ENCODE data around the gene GCK. TPM values are rescaled to one million over a fixed set of nuclear protein-coding genes. Genes with fewer than 3 reads are reported as not detected.

The GCK gene
- total RNA-seq, 1 donor from 2014 or later, result 5.9 TPM

- no peak overlapping the region for H3K27ac Mint-ChIP-seq
- no peak for DNase-seq (ENCODE audit: low spot score, unreplicated experiment)
- peaks cover 14% of the 10 kb centered on the region for H3K9me3 Mint-ChIP-seq (ENCODE audit: low read depth)
- peaks cover 4% of the 10 kb centered on the region for H3K4me1 Mint-ChIP-seq (ENCODE audit: low read depth)
- H3K4me3 Mint-ChIP-seq (ENCODE audit: low read depth), result no peak overlapping the region
- H3K27me3 Mint-ChIP-seq, result no peaks in the 10 kb centered on the region
- peaks cover 4% of the 10 kb centered on the region for H3K36me3 Mint-ChIP-seq (ENCODE audit: insufficient read depth)
- no peak for TF ChIP-seq CTCF (IDR thresholded peaks at IDR 0.05; ENCODE audit: unreplicated experiment)
These were observed 21.3 kb downstream of the GCK start for GRCh38 chr7:44167920-44168319.

GRCh38 chr7:44163591-44163990 lies 25.6 kb downstream of the GCK start:
- no peak overlapping the region for H3K27ac Mint-ChIP-seq
- peaks cover 4% of the 10 kb centered on the region for H3K4me1 Mint-ChIP-seq (ENCODE audit: low read depth)
- no peaks in the 10 kb centered on the region for H3K36me3 Mint-ChIP-seq (ENCODE audit: insufficient read depth)

GRCh38 chr7:44162785-44163395 lies 26.3 kb downstream of the GCK start:
- no peaks in the 10 kb centered on the region for H3K27me3 Mint-ChIP-seq
- H3K9me3 Mint-ChIP-seq (ENCODE audit: low read depth), result peaks cover 5% of the 10 kb centered on the region
- no peak overlapping the region for H3K4me3 Mint-ChIP-seq (ENCODE audit: low read depth)
- H3K36me3 Mint-ChIP-seq (ENCODE audit: insufficient read depth), result no peaks in the 10 kb centered on the region
- DNase-seq (ENCODE audit: low spot score, unreplicated experiment), result no peak
- no peak for TF ChIP-seq CTCF (IDR thresholded peaks at IDR 0.05; ENCODE audit: unreplicated experiment)
- H3K27ac Mint-ChIP-seq, result no peak overlapping the region
- peaks cover 4% of the 10 kb centered on the region for H3K4me1 Mint-ChIP-seq (ENCODE audit: low read depth)

More at GRCh38 chr7:44163591-44163990, 25.6 kb downstream of the GCK start:
- H3K4me3 Mint-ChIP-seq (ENCODE audit: low read depth), result no peak overlapping the region
- no peak for TF ChIP-seq CTCF (IDR thresholded peaks at IDR 0.05; ENCODE audit: unreplicated experiment)
- no peaks in the 10 kb centered on the region for H3K27me3 Mint-ChIP-seq
- DNase-seq (ENCODE audit: low spot score, unreplicated experiment), result no peak
- peaks cover 5% of the 10 kb centered on the region for H3K9me3 Mint-ChIP-seq (ENCODE audit: low read depth)

- TF ChIP-seq CTCF (IDR thresholded peaks at IDR 0.05; ENCODE audit: unreplicated experiment), result no peak
- no peak overlapping the region for H3K27ac Mint-ChIP-seq
- H3K4me1 Mint-ChIP-seq (ENCODE audit: low read depth), result peaks cover under 1% of the 10 kb centered on the region
- DNase-seq (ENCODE audit: low spot score, unreplicated experiment), result no peak
- H3K36me3 Mint-ChIP-seq (ENCODE audit: insufficient read depth), result no peaks in the 10 kb centered on the region
- no peak overlapping the region for H3K4me3 Mint-ChIP-seq (ENCODE audit: low read depth)
- H3K27me3 Mint-ChIP-seq, result no peaks in the 10 kb centered on the region
- peaks cover 5% of the 10 kb centered on the region for H3K9me3 Mint-ChIP-seq (ENCODE audit: low read depth)
These were observed 27.1 kb downstream of the GCK start for GRCh38 chr7:44162179-44162578.

GRCh38 chr7:44161371-44161770 lies 27.9 kb downstream of the GCK start:
- DNase-seq (ENCODE audit: low spot score, unreplicated experiment), result no peak
- no peak for TF ChIP-seq CTCF (IDR thresholded peaks at IDR 0.05; ENCODE audit: unreplicated experiment)
- peaks cover 5% of the 10 kb centered on the region for H3K9me3 Mint-ChIP-seq (ENCODE audit: low read depth)

More at GRCh38 chr7:44161371-44161770, 27.9 kb downstream of the GCK start:
- H3K4me3 Mint-ChIP-seq (ENCODE audit: low read depth), result no peak overlapping the region
- no peak overlapping the region for H3K27ac Mint-ChIP-seq
- H3K4me1 Mint-ChIP-seq (ENCODE audit: low read depth), result no peaks in the 10 kb centered on the region
- H3K36me3 Mint-ChIP-seq (ENCODE audit: insufficient read depth), result no peaks in the 10 kb centered on the region
- no peaks in the 10 kb centered on the region for H3K27me3 Mint-ChIP-seq

Data from progenitor cell of endocrine pancreas (in vitro differentiated cells).